MCF 10A (cell line): ENCODE measurements around the gene NYAP2. TPM values are rescaled to one million over a fixed set of nuclear protein-coding genes. Genes with fewer than 3 reads are reported as not detected.

Source experiments
- BruUV-seq: library from RNA; stranded (reverse); fragments of 400-500 nt; replicated peaks from 2 replicates; lab custom pipeline; 2021; lab: Mats Ljungman, UMichigan
- CTCF ChIA-PET: fragments of 300-600 bp; sonication (Branson Sonifier 250); formaldehyde crosslinking; extraction: SDS; loops from one replicate; lab custom pipeline; 2021; ENCODE audit warnings: antibody characterized with exemption, inconsistent platforms; lab: Yijun Ruan, JAX
- POLR2A ChIA-PET: fragments of 300-600, 350-650 bp; sonication (Branson Sonifier 250); formaldehyde crosslinking; extraction: SDS; loops from one replicate; lab custom pipeline; 2020; ENCODE audit warnings: antibody characterized with exemption, inconsistent platforms; lab: Yijun Ruan, JAX
- DNase-seq: peaks from one replicate; pipeline ENCODE4 v3.0.0-alpha.2; 2018; ENCODE audit not compliant: unreplicated experiment
- H3K27ac Mint-ChIP-seq: one replicate; pipeline ENCODE4 v1.8.0; 2022; ENCODE audit warnings: mild to moderate bottlenecking, low read depth, mixed read lengths; ENCODE audit not compliant: unreplicated experiment
- H3K27me3 Mint-ChIP-seq: one replicate; pipeline ENCODE4 v1.8.0; 2022; ENCODE audit warnings: mixed read lengths; ENCODE audit not compliant: insufficient read depth, unreplicated experiment
- H3K36me3 Mint-ChIP-seq: one replicate; pipeline ENCODE4 v1.8.0; 2022; ENCODE audit warnings: mild to moderate bottlenecking, moderate library complexity, mixed read lengths; ENCODE audit not compliant: insufficient read depth, unreplicated experiment
- H3K4me1 Mint-ChIP-seq: one replicate; pipeline ENCODE4 v1.8.0; 2022; ENCODE audit warnings: mixed read lengths; ENCODE audit not compliant: insufficient read depth, unreplicated experiment
- H3K4me3 Mint-ChIP-seq: one replicate; pipeline ENCODE4 v1.8.0; 2022; ENCODE audit warnings: mild to moderate bottlenecking, moderate library complexity, mixed read lengths; ENCODE audit not compliant: unreplicated experiment
- H3K9me3 Mint-ChIP-seq: one replicate; pipeline ENCODE4 v1.8.0; 2022; ENCODE audit warnings: mixed read lengths; ENCODE audit not compliant: unreplicated experiment
- intact Hi-C: fragments of 100-400 bp; cut with micrococcal nuclease; formaldehyde crosslinking; loops from 2 replicates; pipeline ENCODE4 v1.14.1; 2022
- total RNA-seq: library from RNA; stranded (reverse); gene quantifications from 2 replicates; pipeline ENCODE4 v1.2.3, GENCODE V29; 2022
- TF ChIP-seq, protein P1 (sequence below): fragments of 200-600 bp; IDR thresholded peaks from one replicate; pipeline ENCODE4 v1.8.0; 2022; ENCODE audit warnings: antibody characterized with exemption, mild to moderate bottlenecking; ENCODE audit not compliant: unreplicated experiment

The NYAP2 gene
- total RNA-seq, 1 experiment from 2014 or later: not detected

DNA sequence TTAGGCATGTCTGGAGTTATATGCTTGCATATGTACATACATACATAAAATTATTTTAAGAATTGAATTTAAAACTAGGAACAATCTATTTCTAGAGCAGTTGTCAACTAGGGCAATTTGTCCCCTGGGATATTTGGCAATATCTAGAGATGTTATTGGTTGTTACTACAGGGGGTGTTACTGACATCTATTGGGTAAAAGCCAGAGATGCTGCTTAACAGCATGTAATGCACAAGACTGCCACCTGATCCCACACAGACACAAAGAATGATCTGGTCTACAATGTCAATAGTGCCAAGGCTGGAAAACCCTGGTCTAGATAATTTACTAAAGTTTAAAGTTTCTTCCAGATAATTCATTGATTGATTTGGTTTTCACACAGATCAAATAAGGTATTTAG lies 185.3 kb downstream of the NYAP2 start:
- no peak for DNase-seq
- peaks cover 16% of the 10 kb centered on the region for H3K27me3 Mint-ChIP-seq
- H3K36me3 Mint-ChIP-seq: no peaks in the 10 kb centered on the region
- intact Hi-C loops: no loop called here
- CTCF ChIA-PET: interaction anchor here (0.6 kb wide), 1 partner anchor 40 kb away, joined by 4 read pairs; no protein-coding TSS in a partner anchor
- no TSS peak for BruUV-seq
- TF ChIP-seq, protein P1, sequence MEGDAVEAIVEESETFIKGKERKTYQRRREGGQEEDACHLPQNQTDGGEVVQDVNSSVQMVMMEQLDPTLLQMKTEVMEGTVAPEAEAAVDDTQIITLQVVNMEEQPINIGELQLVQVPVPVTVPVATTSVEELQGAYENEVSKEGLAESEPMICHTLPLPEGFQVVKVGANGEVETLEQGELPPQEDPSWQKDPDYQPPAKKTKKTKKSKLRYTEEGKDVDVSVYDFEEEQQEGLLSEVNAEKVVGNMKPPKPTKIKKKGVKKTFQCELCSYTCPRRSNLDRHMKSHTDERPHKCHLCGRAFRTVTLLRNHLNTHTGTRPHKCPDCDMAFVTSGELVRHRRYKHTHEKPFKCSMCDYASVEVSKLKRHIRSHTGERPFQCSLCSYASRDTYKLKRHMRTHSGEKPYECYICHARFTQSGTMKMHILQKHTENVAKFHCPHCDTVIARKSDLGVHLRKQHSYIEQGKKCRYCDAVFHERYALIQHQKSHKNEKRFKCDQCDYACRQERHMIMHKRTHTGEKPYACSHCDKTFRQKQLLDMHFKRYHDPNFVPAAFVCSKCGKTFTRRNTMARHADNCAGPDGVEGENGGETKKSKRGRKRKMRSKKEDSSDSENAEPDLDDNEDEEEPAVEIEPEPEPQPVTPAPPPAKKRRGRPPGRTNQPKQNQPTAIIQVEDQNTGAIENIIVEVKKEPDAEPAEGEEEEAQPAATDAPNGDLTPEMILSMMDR: no peak
- POLR2A ChIA-PET: no interaction called here
- H3K4me3 Mint-ChIP-seq: no peak overlapping the region
- no peaks in the 10 kb centered on the region for H3K4me1 Mint-ChIP-seq
- H3K27ac Mint-ChIP-seq: no peak overlapping the region
- H3K9me3 Mint-ChIP-seq: no peaks in the 10 kb centered on the region

DNA sequence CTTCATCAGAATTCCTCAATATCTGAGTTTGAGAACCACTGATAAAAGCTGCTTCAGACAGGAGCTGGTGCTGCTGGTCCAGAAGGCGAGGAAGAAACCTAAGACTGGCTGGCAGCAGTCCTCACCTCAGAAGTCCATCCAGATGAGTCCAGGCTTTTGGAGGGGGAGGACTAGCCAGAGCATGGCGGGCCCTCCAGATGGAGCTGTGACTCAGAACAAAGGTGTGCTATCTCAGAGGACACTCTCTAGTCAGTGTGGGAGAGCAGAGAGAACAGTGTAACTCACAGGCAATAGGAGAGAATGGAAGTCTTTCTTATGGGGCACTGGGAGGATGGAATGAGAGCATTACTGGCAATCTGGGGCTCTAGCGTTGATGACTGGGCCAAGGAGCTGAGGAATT lies 191.4 kb downstream of the NYAP2 start:
- no peaks in the 10 kb centered on the region for H3K36me3 Mint-ChIP-seq
- no TSS peak for BruUV-seq
- H3K4me3 Mint-ChIP-seq: no peak overlapping the region
- CTCF ChIA-PET: no interaction called here
- H3K27me3 Mint-ChIP-seq: peaks cover 19% of the 10 kb centered on the region
- TF ChIP-seq, protein P1: no peak
- no peaks in the 10 kb centered on the region for H3K4me1 Mint-ChIP-seq
- POLR2A ChIA-PET: interaction anchor here (0.6 kb wide), 1 partner anchor 27 kb away, joined by 3 read pairs; no protein-coding TSS in a partner anchor
- intact Hi-C loops: no loop called here
- no peaks in the 10 kb centered on the region for H3K9me3 Mint-ChIP-seq
- no peak overlapping the region for H3K27ac Mint-ChIP-seq
- DNase-seq: no peak

DNA sequence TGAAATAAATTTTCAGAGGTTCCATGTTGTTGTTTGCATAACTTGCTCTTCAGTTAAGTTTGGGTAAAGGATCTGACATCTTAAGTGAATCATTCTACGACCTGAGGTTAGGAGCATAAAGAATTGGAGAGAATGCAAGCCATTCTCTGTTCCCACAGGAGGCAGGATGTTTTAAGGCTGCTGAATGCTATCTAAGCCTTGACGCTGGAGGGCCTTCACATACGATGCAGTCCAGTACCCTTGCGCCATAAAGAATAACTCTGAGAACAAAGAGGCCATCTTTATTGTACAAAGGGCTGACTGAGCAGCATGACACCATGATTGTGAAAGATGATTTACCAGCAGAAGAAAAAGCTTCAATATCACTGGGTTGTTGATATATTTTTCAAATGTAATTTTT lies 198.4 kb downstream of the NYAP2 start:
- intact Hi-C loops: no loop called here
- ChIA-PET POLR2A (no interaction called here), CTCF (interaction anchor here (1.1 kb wide), 1 partner anchor 19 kb away, joined by 3 read pairs; no protein-coding TSS in a partner anchor)
- TF ChIP-seq, protein P1: no peak
- DNase-seq: no peak
- H3K27me3 Mint-ChIP-seq: peaks cover 30% of the 10 kb centered on the region
- no peak overlapping the region for H3K27ac Mint-ChIP-seq
- no peaks in the 10 kb centered on the region for H3K9me3 Mint-ChIP-seq
- H3K36me3 Mint-ChIP-seq: no peaks in the 10 kb centered on the region
- BruUV-seq: no TSS peak
- H3K4me3 Mint-ChIP-seq: no peak overlapping the region
- no peaks in the 10 kb centered on the region for H3K4me1 Mint-ChIP-seq

DNA sequence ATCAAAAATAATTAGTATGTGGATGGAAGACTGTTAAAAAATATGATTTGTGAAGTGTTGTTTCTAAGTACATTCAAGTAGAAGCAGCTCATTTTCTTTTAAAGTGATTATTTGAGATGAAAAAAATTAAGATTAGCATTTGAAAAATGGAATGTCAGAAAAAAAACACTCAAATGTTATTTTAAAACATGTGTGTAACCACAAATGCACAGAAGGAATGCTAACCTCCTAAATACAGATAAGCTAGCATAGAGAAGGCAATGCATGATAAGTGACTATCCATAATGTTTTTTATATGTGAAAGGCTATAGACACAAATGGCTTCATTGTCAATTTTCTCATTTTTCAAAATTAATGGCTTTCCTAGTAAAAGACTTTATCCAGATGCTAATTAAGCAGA lies 198.9 kb downstream of the NYAP2 start:
- no peak for DNase-seq
- Mint-ChIP-seq H3K4me3 (no peak overlapping the region), H3K9me3 (no peaks in the 10 kb centered on the region), H3K36me3 (no peaks in the 10 kb centered on the region), H3K27ac (no peak overlapping the region), H3K4me1 (no peaks in the 10 kb centered on the region), H3K27me3 (peaks cover 34% of the 10 kb centered on the region)
- BruUV-seq: no TSS peak
- TF ChIP-seq, protein P1: no peak
- POLR2A ChIA-PET: no interaction called here
- intact Hi-C loops: no loop called here
- CTCF ChIA-PET: interaction anchor here (1.1 kb wide), 1 partner anchor 18 kb away, joined by 3 read pairs; no protein-coding TSS in a partner anchor
